NCI-H526 (cell line): ENCODE measurements around the gene B3GNT8.
"Not testable (repeated sequence)": the region's sequence is repeated elsewhere in the genome, so short reads cannot be mapped to it uniquely, and the experiment has no call there.

Source experiments
- DNase-seq, 2 experiments: peaks; one replicate each; lab custom pipeline; 2025; lab: John Stamatoyannopoulos, UW

Gene B3GNT8

DNA sequence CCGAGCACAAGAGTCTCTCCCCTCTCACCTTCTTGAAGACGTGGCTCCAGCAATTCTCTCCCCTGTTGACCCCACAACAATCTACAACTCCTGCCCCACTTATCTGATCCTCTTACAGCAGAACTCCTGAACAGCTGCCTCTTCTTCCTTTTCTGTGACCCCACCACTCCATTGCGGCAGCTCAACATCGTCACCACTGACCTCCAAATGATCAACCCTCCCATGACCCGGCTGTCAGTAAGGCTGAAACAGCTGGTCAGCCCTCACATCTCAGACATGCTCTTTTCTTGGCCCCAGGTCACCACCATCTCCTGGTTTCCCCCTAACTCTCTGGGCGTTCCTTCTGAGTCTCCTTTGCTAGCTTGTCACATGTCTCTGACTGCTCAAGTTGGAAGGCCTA lies 31.8 kb downstream of the B3GNT8 start:
- DNase-seq, result no peak

GRCh38 chr19:41392775-41393174 lies 34.4 kb downstream of the B3GNT8 start:
- DNase-seq, result no peak

- DNase-seq, result no peak
These were observed 35.6 kb downstream of the B3GNT8 start for GRCh38 chr19:41391618-41392017.

DNA sequence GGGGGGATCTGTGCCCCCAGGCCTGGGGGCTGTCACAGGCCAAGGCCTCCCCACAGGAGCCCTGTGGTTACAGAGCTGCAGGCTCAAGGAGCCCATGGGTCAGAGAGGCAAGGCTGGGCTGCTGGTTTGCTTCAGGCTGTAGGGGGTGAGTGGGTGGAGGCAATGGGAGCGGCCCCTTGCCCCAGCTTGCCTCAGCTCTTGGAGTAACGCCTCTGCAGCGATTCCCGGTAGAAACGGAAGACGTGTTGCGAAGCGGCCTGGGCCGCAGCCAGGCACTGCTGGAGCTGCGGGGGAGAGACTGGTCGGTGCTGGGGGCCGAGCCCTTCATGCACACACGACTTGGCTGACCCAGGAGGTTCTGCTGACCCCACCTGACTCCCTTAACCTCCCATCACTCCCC lies 40.7 kb downstream of the B3GNT8 start:
- DNase-seq, result no peak

GRCh38 chr19:41384351-41384750 lies 42.8 kb downstream of the B3GNT8 start:
- DNase-seq, result no peak

DNA sequence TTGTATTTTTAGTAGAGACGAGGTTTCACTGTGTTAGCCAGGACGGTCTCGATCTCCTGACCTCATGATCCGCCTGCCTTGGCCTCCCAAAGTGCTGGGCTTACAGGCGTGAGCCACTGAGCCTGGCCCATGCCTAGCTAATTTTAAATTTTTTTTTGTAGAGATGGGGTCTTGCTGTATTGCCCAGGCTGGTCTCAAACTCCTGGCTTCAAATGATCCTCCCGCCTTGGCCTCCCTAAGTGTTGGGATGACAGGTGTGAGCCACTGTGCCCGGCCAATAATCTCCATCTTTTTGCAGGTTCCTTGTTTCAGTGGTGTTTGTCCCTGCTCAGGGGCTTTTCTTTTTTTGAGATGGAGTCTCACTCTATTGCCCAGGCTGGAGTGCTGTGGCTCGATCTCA lies 45.6 kb downstream of the B3GNT8 start:
- DNase-seq, result not testable (repeated sequence)

GRCh38 chr19:41377977-41378709 lies 49.0 kb downstream of the B3GNT8 start:
- peak in 1 of 2 experiments; percentile 22 for DNase-seq

DNA sequence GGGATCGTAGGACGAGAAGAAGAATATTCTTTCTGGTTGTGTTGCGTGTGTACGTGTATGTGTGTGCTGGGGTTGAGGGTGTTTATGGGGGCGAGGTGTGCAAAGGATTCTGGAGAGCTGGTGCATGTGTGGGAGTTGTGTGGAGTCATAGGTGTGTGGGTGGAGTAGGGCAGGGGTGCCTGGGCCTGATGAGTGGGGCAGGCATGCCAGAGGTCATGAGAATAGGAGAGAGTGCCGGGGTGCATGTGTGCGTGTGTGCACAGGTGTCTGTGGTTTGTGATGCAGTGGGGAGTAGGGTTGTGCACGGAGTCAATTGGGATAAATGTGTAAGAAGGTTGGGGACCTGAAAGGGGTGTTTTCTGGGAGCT lies 50.2 kb downstream of the B3GNT8 start:
- no peak for DNase-seq

GRCh38 chr19:41376241-41376997 lies 50.8 kb downstream of the B3GNT8 start, which contains the start of gene TMEM91:
TSS of gene TMEM91 (plus strand) at chr19:41376533. CDS start at chr19:41378310, 1,777 bp downstream.
- DNase-seq, result peak; percentile 20 to 55
